Measurements from ENCODE around the gene LPAR1.

DNA sequence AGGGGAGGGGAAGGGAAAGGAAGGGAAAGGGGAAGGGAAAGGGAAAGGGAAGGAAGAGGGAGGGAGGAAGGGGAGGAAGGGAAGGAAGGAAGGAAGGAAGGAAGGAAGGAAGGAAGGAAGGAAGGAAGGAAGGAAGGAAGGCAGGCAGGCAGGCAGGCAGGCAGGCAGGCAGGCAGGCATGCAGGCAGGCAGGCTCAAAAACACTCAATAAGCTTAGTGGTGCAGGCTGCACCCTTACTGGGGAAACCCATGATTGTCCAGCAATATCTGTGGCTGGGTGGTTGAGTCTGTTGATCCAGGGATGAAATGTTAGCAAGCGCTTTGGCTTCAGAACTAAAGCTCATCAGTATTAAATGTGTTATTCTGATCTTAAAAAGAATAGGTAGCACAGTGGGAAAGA, 145.6 kb downstream of the LPAR1 start:
- TF ChIP-seq MXI1 (IDR thresholded peaks at IDR 0.05; ENCODE audit: low read depth, low read length) (no peak), POLR2A (IDR thresholded peaks at IDR 0.05; ENCODE audit: low read depth, low read length) (no peak), HCFC1 (IDR thresholded peaks at IDR 0.05; ENCODE audit: low read length) (no peak), LARP7 (IDR thresholded peaks at IDR 0.05) (no peak), TCF3 (IDR thresholded peaks at IDR 0.05; ENCODE audit: borderline replicate concordance, insufficient read depth, low read depth, low read length) (no peak), RAD51 (IDR thresholded peaks at IDR 0.05) (no peak), ZBED1 (IDR thresholded peaks at IDR 0.05; ENCODE audit: borderline replicate concordance) (no peak), ZNF207 (IDR thresholded peaks at IDR 0.05; ENCODE audit: borderline replicate concordance) (no peak), CBX5 (IDR thresholded peaks at IDR 0.05; ENCODE audit: low read depth) (no peak)
- TF ChIP-seq, protein P1, sequence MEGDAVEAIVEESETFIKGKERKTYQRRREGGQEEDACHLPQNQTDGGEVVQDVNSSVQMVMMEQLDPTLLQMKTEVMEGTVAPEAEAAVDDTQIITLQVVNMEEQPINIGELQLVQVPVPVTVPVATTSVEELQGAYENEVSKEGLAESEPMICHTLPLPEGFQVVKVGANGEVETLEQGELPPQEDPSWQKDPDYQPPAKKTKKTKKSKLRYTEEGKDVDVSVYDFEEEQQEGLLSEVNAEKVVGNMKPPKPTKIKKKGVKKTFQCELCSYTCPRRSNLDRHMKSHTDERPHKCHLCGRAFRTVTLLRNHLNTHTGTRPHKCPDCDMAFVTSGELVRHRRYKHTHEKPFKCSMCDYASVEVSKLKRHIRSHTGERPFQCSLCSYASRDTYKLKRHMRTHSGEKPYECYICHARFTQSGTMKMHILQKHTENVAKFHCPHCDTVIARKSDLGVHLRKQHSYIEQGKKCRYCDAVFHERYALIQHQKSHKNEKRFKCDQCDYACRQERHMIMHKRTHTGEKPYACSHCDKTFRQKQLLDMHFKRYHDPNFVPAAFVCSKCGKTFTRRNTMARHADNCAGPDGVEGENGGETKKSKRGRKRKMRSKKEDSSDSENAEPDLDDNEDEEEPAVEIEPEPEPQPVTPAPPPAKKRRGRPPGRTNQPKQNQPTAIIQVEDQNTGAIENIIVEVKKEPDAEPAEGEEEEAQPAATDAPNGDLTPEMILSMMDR (IDR thresholded peaks at IDR 0.05 in 2 of 3, conservative IDR thresholded peaks at IDR 0.05 in 1 of 3; ENCODE audit: control insufficient read depth in 2 of 3, extremely low read depth in 1 of 3, insufficient read depth in 1 of 3, low read depth in 3 of 3, low read length in 3 of 3) = no peak
- TF ChIP-seq, protein P2, sequence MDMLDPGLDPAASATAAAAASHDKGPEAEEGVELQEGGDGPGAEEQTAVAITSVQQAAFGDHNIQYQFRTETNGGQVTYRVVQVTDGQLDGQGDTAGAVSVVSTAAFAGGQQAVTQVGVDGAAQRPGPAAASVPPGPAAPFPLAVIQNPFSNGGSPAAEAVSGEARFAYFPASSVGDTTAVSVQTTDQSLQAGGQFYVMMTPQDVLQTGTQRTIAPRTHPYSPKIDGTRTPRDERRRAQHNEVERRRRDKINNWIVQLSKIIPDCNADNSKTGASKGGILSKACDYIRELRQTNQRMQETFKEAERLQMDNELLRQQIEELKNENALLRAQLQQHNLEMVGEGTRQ (IDR thresholded peaks at IDR 0.05; ENCODE audit: borderline replicate concordance, low read depth, low read length) = no peak

All from GM12878 (cell line).